IMR-90 (cell line): Measurements from ENCODE around the gene MEIKIN. TPM values are rescaled to one million over a fixed set of nuclear protein-coding genes. Genes with fewer than 3 reads are reported as not detected.

Experiments
- ATAC-seq: fragments of 200-7000 bp; cut with Tn5 transposase; 2 replicates; pipeline ENCODE4 v1.9.1; 2020; ENCODE audit warnings: low read depth, mild to moderate bottlenecking, moderate library complexity
- BruUV-seq: library from RNA; stranded (reverse); fragments of 400-500 nt; replicated peaks from 2 replicates; lab custom pipeline; 2021; lab: Mats Ljungman, UMichigan
- CTCF ChIA-PET: fragments of 300-600 bp; formaldehyde crosslinking; extraction: SDS; loops from one replicate; lab custom pipeline; 2021; ENCODE audit warnings: antibody characterized with exemption; lab: Yijun Ruan, JAX
- POLR2A ChIA-PET: fragments of 300-600 bp; sonication (Branson Sonifier 250); formaldehyde crosslinking; loops from one replicate; lab custom pipeline; 2022; ENCODE audit warnings: antibody characterized with exemption; ENCODE audit not compliant: unreplicated experiment; lab: Charles Lee
- DNase-seq: peaks from one replicate; pipeline ENCODE4 v3.0.0; 2013
- H2AFZ ChIP-seq: replicated peaks from 2 replicates; pipeline ENCODE3; 2013; ENCODE audit warnings: low read length, mild to moderate bottlenecking; ENCODE audit not compliant: poor library complexity
- H2AK5ac ChIP-seq: 2 replicates; pipeline ENCODE4 v1.6.1; 2013; ENCODE audit warnings: low read depth, low read length, inconsistent platforms
- H2AK9ac ChIP-seq: replicated peaks from 2 replicates; pipeline ENCODE3; 2013; ENCODE audit warnings: mild to moderate bottlenecking, low read depth, low read length, moderate library complexity; ENCODE audit not compliant: poor library complexity
- H2BK120ac ChIP-seq: 2 replicates; pipeline ENCODE4 v1.6.1; 2013; ENCODE audit warnings: low read depth, low read length, inconsistent platforms
- H2BK15ac ChIP-seq: 3 replicates; pipeline ENCODE4 v1.6.1; 2013; ENCODE audit warnings: low read depth, low read length, inconsistent platforms
- H2BK20ac ChIP-seq: 2 replicates; pipeline ENCODE4 v1.6.1; 2013; ENCODE audit warnings: low read depth, mild to moderate bottlenecking, inconsistent platforms, low read length, moderate library complexity
- H2BK5ac ChIP-seq: 2 replicates; pipeline ENCODE4 v1.6.1; 2013; ENCODE audit warnings: mild to moderate bottlenecking, low read depth, low read length, inconsistent platforms; ENCODE audit not compliant: poor library complexity, severe bottlenecking
- H3K14ac ChIP-seq: replicated peaks from 2 replicates; pipeline ENCODE4 v1.6.1; 2013; ENCODE audit warnings: low read depth, low read length, inconsistent platforms
- H3K18ac ChIP-seq: 2 replicates; pipeline ENCODE4 v1.6.1; 2013; ENCODE audit warnings: low read depth, low read length, control low read depth
- H3K23ac ChIP-seq: 2 replicates; pipeline ENCODE4 v1.6.1; 2013; ENCODE audit warnings: low read depth, low read length, inconsistent platforms
- H3K27ac ChIP-seq: 2 replicates; pipeline ENCODE4 v1.5.1; 2013; ENCODE audit warnings: mild to moderate bottlenecking, control low read depth, low read length; ENCODE audit not compliant: insufficient read depth
- H3K27me3 ChIP-seq: 2 replicates; pipeline ENCODE4 v1.6.1; 2013; ENCODE audit warnings: low read length; ENCODE audit not compliant: control insufficient read depth, insufficient read depth
- H3K36me3 ChIP-seq: 2 replicates; pipeline ENCODE4 v1.6.1; 2013; ENCODE audit warnings: low read length, mixed read lengths; ENCODE audit not compliant: control insufficient read depth, insufficient read depth
- H3K4ac ChIP-seq: 2 replicates; pipeline ENCODE4 v1.6.1; 2013; ENCODE audit warnings: low read depth, low read length, inconsistent platforms
- H3K4me1 ChIP-seq: 2 replicates; pipeline ENCODE4 v1.6.1; 2013; ENCODE audit warnings: low read length, mixed read lengths; ENCODE audit not compliant: control insufficient read depth, insufficient read depth
- H3K4me2 ChIP-seq: 2 replicates; pipeline ENCODE4 v1.6.1; 2013; ENCODE audit warnings: low read depth, mild to moderate bottlenecking, control low read depth, low read length, moderate library complexity
- H3K4me3 ChIP-seq: 2 replicates; pipeline ENCODE4 v1.5.1; 2013; ENCODE audit warnings: low read depth, mild to moderate bottlenecking, control low read depth, low read length, moderate library complexity; ENCODE audit not compliant: insufficient read depth
- H3K56ac ChIP-seq: 2 replicates; pipeline ENCODE4 v1.6.1; 2013; ENCODE audit warnings: low read length, inconsistent platforms; ENCODE audit not compliant: insufficient read depth; ENCODE audit errors: extremely low read depth
- H3K79me1 ChIP-seq, 2 experiments: 2 replicates each; pipeline ENCODE4 v1.6.1; 2013; ENCODE audit warnings: low read length in 2 of 2, inconsistent platforms in 1 of 2, low read depth in 1 of 2
- H3K9ac ChIP-seq: 2 replicates; pipeline ENCODE4 v1.6.1; 2013; ENCODE audit warnings: low read depth, low read length, control low read depth
- H3K9me1 ChIP-seq: 2 replicates; pipeline ENCODE4 v1.6.1; 2013; ENCODE audit warnings: low read length, inconsistent platforms; ENCODE audit not compliant: insufficient read depth
- H3K9me3 ChIP-seq: 2 replicates; pipeline ENCODE4 v1.6.1; 2013; ENCODE audit warnings: low read length; ENCODE audit not compliant: control insufficient read depth, insufficient read depth
- H4K20me1 ChIP-seq: 2 replicates; pipeline ENCODE4 v1.6.1; 2013; ENCODE audit warnings: low read length, inconsistent platforms; ENCODE audit not compliant: insufficient read depth
- H4K5ac ChIP-seq: 2 replicates; pipeline ENCODE4 v1.6.1; 2013; ENCODE audit warnings: mild to moderate bottlenecking, low read depth, low read length, control low read depth
- H4K8ac ChIP-seq, 2 experiments: 2 replicates each; pipeline ENCODE4 v1.6.1; 2013; ENCODE audit warnings: low read depth in 2 of 2, low read length in 2 of 2, control low read depth in 1 of 2, inconsistent platforms in 1 of 2
- H4K91ac ChIP-seq: 2 replicates; pipeline ENCODE4 v1.6.1; 2013; ENCODE audit warnings: low read depth, low read length, inconsistent platforms; ENCODE audit not compliant: insufficient read depth
- CHD1 ChIP-seq: IDR thresholded peaks from 2 replicates; pipeline ENCODE4 v1.6.1; 2012; ENCODE audit warnings: low read depth, low read length, improper control_type of control experiment
- MAZ ChIP-seq: IDR thresholded peaks from 2 replicates; pipeline ENCODE4 v1.6.1; 2012; ENCODE audit warnings: low read depth, mild to moderate bottlenecking, low read length, improper control_type of control experiment, moderate library complexity, borderline replicate concordance
- MXI1 ChIP-seq: IDR thresholded peaks from 2 replicates; pipeline ENCODE4 v1.6.1; 2012; ENCODE audit warnings: low read depth, mild to moderate bottlenecking, low read length, moderate library complexity, borderline replicate concordance
- NFE2L2 ChIP-seq: fragments of 150-350 bp; IDR thresholded peaks from 2 replicates; pipeline ENCODE4 v1.6.1; 2016; ENCODE audit warnings: low read depth, mild to moderate bottlenecking, low read length
- RAD21 ChIP-seq: IDR thresholded peaks from 2 replicates; pipeline ENCODE4 v1.6.1; 2012; ENCODE audit warnings: low read length, improper control_type of control experiment
- RCOR1 ChIP-seq: IDR thresholded peaks from 2 replicates; pipeline ENCODE4 v1.6.1; 2012; ENCODE audit warnings: mild to moderate bottlenecking, low read length, improper control_type of control experiment; ENCODE audit not compliant: insufficient replicate concordance
- SMC3 ChIP-seq: fragments of 150-350 bp; IDR thresholded peaks from 2 replicates; pipeline ENCODE4 v1.6.1; 2016; ENCODE audit warnings: low read depth, mild to moderate bottlenecking, antibody characterized with exemption, low read length, moderate library complexity
- WGBS, 2 experiments: methylation state at CpG; one replicate each; pipeline versions ENCODE4 v1.1.5 to v1.1.7; 2013; ENCODE audit warnings: missing lambda C conversion rate in 2 of 2; ENCODE audit not compliant: insufficient read length in 1 of 2; ENCODE audit errors: extremely low coverage in 2 of 2; 5-methylcytosine and 5-hydroxymethylcytosine counted together
- dilution Hi-C: fragments of 300-500 bp; cut with HindIII; formaldehyde crosslinking; loops from one replicate; pipeline ENCODE4 v1.14.3; 2018; ENCODE audit warnings: low sequenced_read_pairs; ENCODE audit not compliant: unreplicated experiment
- in situ Hi-C: fragments of 300-500 bp; cut with MboI; formaldehyde crosslinking; loops from 3 replicates; pipeline ENCODE4 v1.14.3; 2019; ENCODE audit warnings: low sequenced_read_pairs, inconsistent platforms, mixed read lengths
- intact Hi-C: fragments of 100-400 bp; cut with micrococcal nuclease; formaldehyde crosslinking; loops from 2 replicates; pipeline ENCODE4 v1.10.0; 2022
- polyA plus RNA-seq, 3 experiments: library from polyadenylated mRNA; depleted of rRNA; stranded (reverse); fragments of >200 nt; gene quantifications; 2 replicates each; pipeline ENCODE4 v1.2.3, GENCODE V29; 2012; ENCODE audit warnings: low replicate concordance in 1 of 3
- total RNA-seq: library from RNA; depleted of rRNA; stranded (reverse); fragments of >200 nt; gene quantifications from 2 replicates; pipeline ENCODE4 v1.2.3, GENCODE V29; 2012
- TF ChIP-seq, protein P1 (sequence below): conservative IDR thresholded peaks from 2 replicates; pipeline ENCODE4 v1.5.1; 2012; ENCODE audit warnings: mild to moderate bottlenecking, low read depth, low read length, improper control_type of control experiment
- TF ChIP-seq, protein P2 (sequence below): fragments of 150-350 bp; IDR thresholded peaks from 2 replicates; pipeline ENCODE4 v1.6.1; 2016; ENCODE audit warnings: low read depth, mild to moderate bottlenecking, low read length, moderate library complexity, borderline replicate concordance

The MEIKIN gene
- total and polyA plus RNA-seq, 2 of the 4 experiments (the other 2 are of a cell fraction) = not detected

DNA sequence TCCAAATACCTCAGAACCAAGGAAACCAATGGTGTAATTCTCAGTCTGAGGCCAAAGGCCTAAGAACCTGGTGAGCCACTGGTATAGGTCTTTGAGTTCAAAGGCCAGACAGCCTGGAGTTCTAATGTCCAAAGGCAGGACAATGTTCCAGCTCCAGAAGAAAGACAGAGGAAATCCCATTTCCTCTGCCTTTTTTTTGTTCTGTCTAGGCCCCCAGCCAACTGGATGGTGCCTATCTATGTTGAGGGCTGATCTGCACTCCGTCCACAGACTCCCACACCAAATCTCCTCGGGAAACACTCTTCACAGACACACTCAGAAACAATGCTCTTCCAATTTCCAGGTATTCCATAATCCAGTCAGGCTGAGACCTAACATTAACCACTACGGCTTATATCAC is 178.8 kb downstream of the MEIKIN start:
- intact Hi-C loops = no loop called here
- no peaks in the 10 kb centered on the region for H3K9me1 ChIP-seq
- no peak overlapping the region for H2BK15ac ChIP-seq
- no peak overlapping the region for H3K18ac ChIP-seq
- peaks cover 2% of the 10 kb centered on the region; the same call in 1 of the 2 replicates for H3K9me3 ChIP-seq
- H3K79me1 ChIP-seq = peaks cover 18 to 68% of the 10 kb centered on the region in 2 experiments
- no peak overlapping the region for H3K56ac ChIP-seq
- H2BK120ac ChIP-seq = no peak overlapping the region
- POLR2A ChIA-PET = no interaction called here
- no peak overlapping the region for H3K9ac ChIP-seq
- H2AK9ac ChIP-seq = no peak overlapping the region
- ATAC-seq = no peak
- H4K8ac ChIP-seq = no peak overlapping the region
- H3K27ac ChIP-seq = no peak overlapping the region
- in situ Hi-C loops = no loop called here
- no peak overlapping the region for H3K4ac ChIP-seq
- CTCF ChIA-PET = no interaction called here
- no peak for DNase-seq
- H3K4me2 ChIP-seq = no peak overlapping the region
- no TSS peak for BruUV-seq
- peaks cover 4% of the 10 kb centered on the region for H3K36me3 ChIP-seq
- H2AFZ ChIP-seq = no peak overlapping the region
- TF ChIP-seq CHD1 (no peak), SMC3 (no peak), MXI1 (no peak), RCOR1 (no peak), RAD21 (no peak), MAZ (no peak), NFE2L2 (no peak)
- TF ChIP-seq, protein P1, sequence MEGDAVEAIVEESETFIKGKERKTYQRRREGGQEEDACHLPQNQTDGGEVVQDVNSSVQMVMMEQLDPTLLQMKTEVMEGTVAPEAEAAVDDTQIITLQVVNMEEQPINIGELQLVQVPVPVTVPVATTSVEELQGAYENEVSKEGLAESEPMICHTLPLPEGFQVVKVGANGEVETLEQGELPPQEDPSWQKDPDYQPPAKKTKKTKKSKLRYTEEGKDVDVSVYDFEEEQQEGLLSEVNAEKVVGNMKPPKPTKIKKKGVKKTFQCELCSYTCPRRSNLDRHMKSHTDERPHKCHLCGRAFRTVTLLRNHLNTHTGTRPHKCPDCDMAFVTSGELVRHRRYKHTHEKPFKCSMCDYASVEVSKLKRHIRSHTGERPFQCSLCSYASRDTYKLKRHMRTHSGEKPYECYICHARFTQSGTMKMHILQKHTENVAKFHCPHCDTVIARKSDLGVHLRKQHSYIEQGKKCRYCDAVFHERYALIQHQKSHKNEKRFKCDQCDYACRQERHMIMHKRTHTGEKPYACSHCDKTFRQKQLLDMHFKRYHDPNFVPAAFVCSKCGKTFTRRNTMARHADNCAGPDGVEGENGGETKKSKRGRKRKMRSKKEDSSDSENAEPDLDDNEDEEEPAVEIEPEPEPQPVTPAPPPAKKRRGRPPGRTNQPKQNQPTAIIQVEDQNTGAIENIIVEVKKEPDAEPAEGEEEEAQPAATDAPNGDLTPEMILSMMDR = no peak
- TF ChIP-seq, protein P2, sequence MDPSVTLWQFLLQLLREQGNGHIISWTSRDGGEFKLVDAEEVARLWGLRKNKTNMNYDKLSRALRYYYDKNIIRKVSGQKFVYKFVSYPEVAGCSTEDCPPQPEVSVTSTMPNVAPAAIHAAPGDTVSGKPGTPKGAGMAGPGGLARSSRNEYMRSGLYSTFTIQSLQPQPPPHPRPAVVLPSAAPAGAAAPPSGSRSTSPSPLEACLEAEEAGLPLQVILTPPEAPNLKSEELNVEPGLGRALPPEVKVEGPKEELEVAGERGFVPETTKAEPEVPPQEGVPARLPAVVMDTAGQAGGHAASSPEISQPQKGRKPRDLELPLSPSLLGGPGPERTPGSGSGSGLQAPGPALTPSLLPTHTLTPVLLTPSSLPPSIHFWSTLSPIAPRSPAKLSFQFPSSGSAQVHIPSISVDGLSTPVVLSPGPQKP = no peak
- no peak overlapping the region for H3K14ac ChIP-seq
- H4K20me1 ChIP-seq = peaks cover 70% of the 10 kb centered on the region
- no peak overlapping the region for H2AK5ac ChIP-seq
- no peak overlapping the region for H4K91ac ChIP-seq
- no CpG with 5 or more reads among the region's 3 CpGs for WGBS, 2 experiments
- dilution Hi-C loops = no loop called here
- no peaks in the 10 kb centered on the region for H3K27me3 ChIP-seq
- H2BK5ac ChIP-seq = no peak overlapping the region
- no peak overlapping the region; the same call in 1 of the 2 replicates for H3K23ac ChIP-seq
- no peak overlapping the region for H3K4me3 ChIP-seq
- H2BK20ac ChIP-seq = no peak overlapping the region
- H3K4me1 ChIP-seq = peaks cover 3% of the 10 kb centered on the region; the same call in 1 of the 2 replicates
- no peak overlapping the region for H4K5ac ChIP-seq
